Small intestine (tissue), 7 donors: ENCODE data around the gene LIMK1. TPM values are rescaled to one million over a fixed set of nuclear protein-coding genes. Genes with fewer than 3 reads are reported as not detected.

Experiments used
- DNase-seq, 2 donors: peaks; one replicate each; pipeline versions ENCODE4 v3.0.0 to v3.0.0-alpha.2; 2013
- FAIRE-seq: peaks from 2 replicates; lab custom pipeline; 2012; peaks lifted over from hg19 to GRCh38; lab: Jason Lieb, UNC
- H3K27ac ChIP-seq, 3 donors: one replicate each; pipeline ENCODE4 v1.5.1; 2013; ENCODE audit warnings: low read length in 2 of 3, mild to moderate bottlenecking in 2 of 3, control low read depth in 1 of 3, inconsistent platforms in 1 of 3, low read depth in 1 of 3, moderate library complexity in 1 of 3
- H3K27me3 ChIP-seq, 3 donors: one replicate each; pipeline ENCODE4 v1.6.1; 2013; ENCODE audit warnings: low read length in 3 of 3, inconsistent platforms in 1 of 3; ENCODE audit not compliant: control insufficient read depth in 3 of 3, insufficient read depth in 3 of 3
- H3K36me3 ChIP-seq, 3 donors: one replicate each; pipeline ENCODE4 v1.6.1; 2013; ENCODE audit warnings: low read length in 3 of 3, inconsistent platforms in 1 of 3, low read depth in 1 of 3, mild to moderate bottlenecking in 1 of 3, moderate library complexity in 1 of 3; ENCODE audit not compliant: control insufficient read depth in 3 of 3, insufficient read depth in 2 of 3
- H3K4me1 ChIP-seq, 3 donors: one replicate each; pipeline ENCODE4 v1.6.1; 2013; ENCODE audit warnings: low read length in 2 of 3, inconsistent platforms in 1 of 3, low read depth in 1 of 3, mild to moderate bottlenecking in 1 of 3, moderate library complexity in 1 of 3; ENCODE audit not compliant: control insufficient read depth in 3 of 3, insufficient read depth in 2 of 3
- H3K4me3 ChIP-seq, 3 donors: one replicate each; pipeline ENCODE4 v1.5.1; 2013; ENCODE audit warnings: low read length in 3 of 3, control low read depth in 1 of 3, inconsistent platforms in 1 of 3, low read depth in 1 of 3, mild to moderate bottlenecking in 1 of 3, moderate library complexity in 1 of 3
- H3K9me3 ChIP-seq, 2 donors: one replicate each; pipeline ENCODE4 v1.6.1; 2013; ENCODE audit warnings: low read depth in 1 of 2, low read length in 1 of 2; ENCODE audit not compliant: control insufficient read depth in 2 of 2, insufficient read depth in 1 of 2
- WGBS, 3 donors: extraction: QIAGEN DNeasy Blood & Tissue Kit; methylation state at CpG; one replicate each; pipeline ENCODE4 v1.1.7; 2013; 5-methylcytosine and 5-hydroxymethylcytosine counted together
- polyA plus RNA-seq, 4 donors: library from polyadenylated mRNA; stranded (reverse) in 3 of 4; unstranded in 1 of 4; fragments of 200-250 nt in 3 of 4; fragments of 120-200 nt in 1 of 4; gene quantifications; one replicate each; pipeline versions ENCODE4 v1.2.1 to v1.2.3, GENCODE V29; 2013
- donor health status: healthy with polysubstance abuse.
- donor health status: control.
- donor health status: control.
- donor health status: Bipolar disorder and iron deficiency.
- donor health status: healthy.

The LIMK1 gene
- polyA plus RNA-seq, 4 donors = 2.0 to 8.7 (median 7.0) TPM

GRCh38 chr7:74068378-74069085, 15.1 kb upstream of the LIMK1 start:
- no peaks in the 10 kb centered on the region for H3K4me1 ChIP-seq
- 82 to 84% (median 84%) methylated on average over 19 to 20 of the region's 20 CpGs for WGBS, 3 donors
- DNase-seq (no peak), FAIRE-seq (no peak)
- H3K27me3 ChIP-seq = no peaks in the 10 kb centered on the region
- no peaks in the 10 kb centered on the region for H3K9me3 ChIP-seq
- H3K4me3 ChIP-seq = no peak overlapping the region
- peaks cover 0 to 9% (median 0%) of the 10 kb centered on the region in 3 donors for H3K36me3 ChIP-seq
- no peak overlapping the region for H3K27ac ChIP-seq

- H3K27me3 ChIP-seq = no peaks in the 10 kb centered on the region
- no peaks in the 10 kb centered on the region for H3K4me1 ChIP-seq
- H3K36me3 ChIP-seq = peaks cover 0 to 7% (median 0%) of the 10 kb centered on the region in 3 donors
- WGBS, 3 donors = 86 to 90% (median 88%) methylated on average over 14 to 16 of the region's 16 CpGs
- H3K4me3 ChIP-seq = no peak overlapping the region
- DNase-seq (no peak), FAIRE-seq (no peak)
- no peak overlapping the region for H3K27ac ChIP-seq
- no peaks in the 10 kb centered on the region for H3K9me3 ChIP-seq
Measured at GRCh38 chr7:74069086-74069541, 14.5 kb upstream of the LIMK1 start.

GRCh38 chr7:74069790-74070618, 13.6 kb upstream of the LIMK1 start:
- no peak overlapping the region for H3K4me3 ChIP-seq
- no peak for FAIRE-seq
- no peak overlapping the region for H3K27ac ChIP-seq
- no peaks in the 10 kb centered on the region for H3K9me3 ChIP-seq
- no peaks in the 10 kb centered on the region for H3K27me3 ChIP-seq
- H3K36me3 ChIP-seq = peaks cover 0 to 7% (median 0%) of the 10 kb centered on the region in 3 donors
- no peaks in the 10 kb centered on the region for H3K4me1 ChIP-seq
- 72 to 76% (median 76%) methylated on average over 10 to 11 of the region's 11 CpGs for WGBS, 3 donors
- no peak for DNase-seq

- Histone ChIP-seq H3K4me1 (no peaks in the 10 kb centered on the region), H3K36me3 (peaks cover 0 to 7% (median 0%) of the 10 kb centered on the region in 3 donors), H3K27ac (no peak overlapping the region), H3K27me3 (no peaks in the 10 kb centered on the region), H3K9me3 (no peaks in the 10 kb centered on the region), H3K4me3 (no peak overlapping the region)
- DNase-seq (no peak), FAIRE-seq (no peak)
- WGBS, 3 donors = 67 to 79% (median 70%) methylated on average over 6 of the region's 6 CpGs
Measured at GRCh38 chr7:74070619-74070921, 13.0 kb upstream of the LIMK1 start.

GRCh38 chr7:74071121-74071520, 12.5 kb upstream of the LIMK1 start:
- Histone ChIP-seq H3K27ac (no peak overlapping the region), H3K9me3 (no peaks in the 10 kb centered on the region), H3K4me1 (no peaks in the 10 kb centered on the region), H3K4me3 (no peak overlapping the region), H3K27me3 (no peaks in the 10 kb centered on the region), H3K36me3 (peaks cover 0 to 2% (median 0%) of the 10 kb centered on the region in 3 donors)
- no peak for DNase-seq
- FAIRE-seq = no peak
- WGBS, 3 donors = 89 to 100% (median 92%) methylated on average over 3 of the region's 3 CpGs

GRCh38 chr7:74074770-74075169, 8.8 kb upstream of the LIMK1 start:
- 84 to 93% (median 92%) methylated on average over 1 of the region's 1 CpG for WGBS, 3 donors
- no peak for FAIRE-seq
- H3K27ac ChIP-seq = no peak overlapping the region

GRCh38 chr7:74078461-74078860, 5.1 kb upstream of the LIMK1 start:
- Histone ChIP-seq H3K4me1 (peaks cover 0 to 7% (median 0%) of the 10 kb centered on the region in 3 donors), H3K27me3 (no peaks in the 10 kb centered on the region), H3K27ac (no peak overlapping the region), H3K36me3 (no peaks in the 10 kb centered on the region), H3K4me3 (no peak overlapping the region), H3K9me3 (no peaks in the 10 kb centered on the region)
- DNase-seq (no peak), FAIRE-seq (no peak)
- 96 to 100% (median 99%) methylated on average over 2 of the region's 2 CpGs for WGBS, 3 donors

More at GRCh38 chr7:74074770-74075169, 8.8 kb upstream of the LIMK1 start:
- no peaks in the 10 kb centered on the region for H3K9me3 ChIP-seq
- no peaks in the 10 kb centered on the region for H3K4me1 ChIP-seq
- no peak for DNase-seq
- no peaks in the 10 kb centered on the region for H3K27me3 ChIP-seq
- H3K4me3 ChIP-seq = no peak overlapping the region
- no peaks in the 10 kb centered on the region for H3K36me3 ChIP-seq

- WGBS, 3 donors = 84 to 92% (median 89%) methylated on average over 8 to 9 of the region's 9 CpGs
- DNase-seq = no peak
- Histone ChIP-seq H3K4me1 (peaks cover 0 to 15% (median 0%) of the 10 kb centered on the region in 3 donors), H3K9me3 (no peaks in the 10 kb centered on the region), H3K36me3 (peaks cover 0 to 8% (median 0%) of the 10 kb centered on the region in 3 donors), H3K27ac (peak overlapping the region in 1 of 3 donors; percentile 6), H3K27me3 (no peaks in the 10 kb centered on the region), H3K4me3 (peak overlapping the region in 1 of 3 donors; percentile 38)
- no peak for FAIRE-seq
Measured at GRCh38 chr7:74082770-74083116, 861 bp upstream of the LIMK1 start.
